Jurkat, Clone E6-1 (cell line): ENCODE results near the gene SEMA6A.
A peak's percentile ranks its signal among the peaks of the same experiment; 100 is the strongest.

Source experiments
- DNase-seq: peaks from one replicate; pipeline ENCODE4 v3.0.0-alpha.2; 2011; ENCODE audit warnings: low read depth, low spot score
- H3K4me3 ChIP-seq: 2 replicates; pipeline ENCODE4 v1.5.1; 2011; ENCODE audit warnings: mild to moderate bottlenecking, low read length, control low read depth, moderate library complexity

Gene SEMA6A

GRCh38 chr5:116506488-116506887 lies 68.1 kb downstream of the SEMA6A start:
- DNase-seq, result no peak

GRCh38 chr5:116504593-116505166 lies 69.9 kb downstream of the SEMA6A start:
- no peak for DNase-seq
- no peak overlapping the region for H3K4me3 ChIP-seq

More at GRCh38 chr5:116506488-116506887, 68.1 kb downstream of the SEMA6A start:
- no peak overlapping the region for H3K4me3 ChIP-seq

- no peak for DNase-seq
- no peak overlapping the region for H3K4me3 ChIP-seq
These were observed 72.0 kb downstream of the SEMA6A start for GRCh38 chr5:116502616-116503015.

- no peak for DNase-seq
- H3K4me3 ChIP-seq, result no peak overlapping the region
These were observed 72.5 kb downstream of the SEMA6A start for GRCh38 chr5:116502138-116502537.

GRCh38 chr5:116498503-116499048 lies 76.0 kb downstream of the SEMA6A start:
- DNase-seq, result no peak
- H3K4me3 ChIP-seq, result no peak overlapping the region

GRCh38 chr5:116497631-116498030 lies 77.0 kb downstream of the SEMA6A start:
- no peak overlapping the region for H3K4me3 ChIP-seq

GRCh38 chr5:116495786-116496357 lies 78.8 kb downstream of the SEMA6A start:
- no peak for DNase-seq
- no peak overlapping the region for H3K4me3 ChIP-seq

More at GRCh38 chr5:116497631-116498030, 77.0 kb downstream of the SEMA6A start:
- no peak for DNase-seq

DNA sequence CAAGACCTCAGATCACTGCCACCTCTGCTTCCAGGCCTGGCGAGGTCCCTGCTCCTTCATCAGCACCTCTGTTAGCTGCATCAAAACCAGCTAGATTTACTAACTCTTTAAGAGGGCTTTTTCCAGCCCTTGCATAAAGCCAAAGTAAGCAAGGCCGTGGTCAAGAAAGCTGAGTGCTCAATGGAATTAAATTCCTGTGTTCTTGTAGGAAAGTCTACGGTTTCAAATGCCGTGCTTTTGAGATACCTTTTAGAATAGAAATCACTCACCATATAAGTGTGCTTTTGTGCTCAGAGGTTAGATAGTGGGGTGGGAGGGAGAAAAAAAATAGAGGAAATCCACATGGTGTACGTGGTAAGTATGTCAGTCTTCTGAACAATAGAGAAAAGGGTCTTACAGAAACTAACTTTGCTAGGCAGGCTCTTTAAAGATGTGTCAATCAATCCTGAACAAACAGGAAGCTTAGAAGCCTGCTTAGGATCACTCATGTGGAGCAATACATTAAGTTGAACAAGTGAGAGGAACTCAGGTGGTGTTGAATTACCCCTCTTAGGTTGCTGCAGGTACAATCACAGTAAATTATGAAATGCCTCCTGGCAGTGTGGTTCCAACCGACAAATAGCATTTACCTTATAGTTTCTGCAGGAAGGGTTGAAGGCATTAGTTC lies 79.7 kb downstream of the SEMA6A start:
- peak; percentile 6 for DNase-seq

DNA sequence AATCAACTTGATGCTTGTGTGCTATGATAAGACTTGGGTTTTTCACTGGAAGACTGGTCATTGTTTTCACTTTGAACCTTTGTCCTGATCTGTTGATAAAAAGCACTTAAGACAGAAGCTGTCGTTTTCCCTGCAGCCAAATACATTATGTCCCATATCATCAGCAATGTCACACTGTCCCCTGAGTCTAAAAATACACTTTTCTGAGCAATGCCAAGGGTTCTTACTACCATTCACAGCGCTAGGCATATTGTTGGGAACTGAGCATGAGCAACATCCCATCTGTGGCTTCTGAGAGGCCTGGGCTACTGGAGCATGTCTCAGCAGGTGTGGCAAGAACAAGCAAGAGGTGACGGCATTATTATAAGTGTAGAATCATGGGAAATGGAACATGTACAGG lies 81.8 kb downstream of the SEMA6A start:
- no peak overlapping the region for H3K4me3 ChIP-seq
- DNase-seq, result no peak

More for the DNA sequence above, 79.7 kb downstream of the SEMA6A start:
- H3K4me3 ChIP-seq, result no peak overlapping the region

- DNase-seq, result peak; percentile 91
- H3K4me3 ChIP-seq, result no peak overlapping the region
These were observed 82.5 kb downstream of the SEMA6A start for GRCh38 chr5:116492016-116492623.

GRCh38 chr5:116488356-116489041 lies 86.1 kb downstream of the SEMA6A start:
- no peak overlapping the region for H3K4me3 ChIP-seq
- no peak for DNase-seq

GRCh38 chr5:116487045-116487444 lies 87.6 kb downstream of the SEMA6A start:
- no peak for DNase-seq
- H3K4me3 ChIP-seq, result no peak overlapping the region

DNA sequence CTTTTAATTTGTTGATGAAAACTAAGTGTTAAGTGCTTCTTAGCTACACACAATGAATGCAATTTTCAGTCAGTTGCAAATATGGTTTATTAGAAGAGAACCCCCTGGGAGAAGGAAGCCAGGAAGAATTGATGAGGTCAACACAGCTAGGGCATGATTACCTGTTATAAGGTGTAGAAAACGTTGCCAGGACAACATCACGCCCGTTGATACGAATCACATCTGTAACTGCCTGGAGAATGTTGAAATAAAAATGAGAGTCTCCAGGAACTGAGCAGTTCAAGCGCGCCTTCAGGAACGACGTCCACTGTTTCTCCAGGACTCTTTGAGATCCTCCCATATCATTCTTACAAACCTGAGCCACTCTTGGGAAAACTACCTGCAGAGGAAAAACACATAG lies 88.0 kb downstream of the SEMA6A start:
- no peak for DNase-seq
- no peak overlapping the region for H3K4me3 ChIP-seq

GRCh38 chr5:116484645-116485044 lies 90.0 kb downstream of the SEMA6A start:
- no peak overlapping the region for H3K4me3 ChIP-seq
- DNase-seq, result no peak

DNA sequence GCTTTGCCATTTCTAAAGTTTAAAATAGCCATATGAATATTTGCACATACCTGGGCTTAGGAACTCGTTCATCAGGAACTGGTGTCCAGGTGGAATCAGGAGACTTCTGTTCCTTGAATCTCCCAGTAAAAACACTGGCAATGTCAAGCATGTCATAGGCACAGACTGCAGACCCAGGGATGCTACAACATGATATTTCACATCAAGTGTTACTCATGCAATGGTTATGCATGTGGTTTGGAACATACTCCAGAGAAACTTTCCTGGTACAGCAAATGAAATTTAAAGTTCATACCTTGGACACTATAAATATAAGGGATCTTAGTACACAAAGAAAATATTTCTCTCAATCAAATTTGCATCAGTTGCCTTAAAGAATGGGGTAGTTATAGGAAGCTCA lies 92.2 kb downstream of the SEMA6A start:
- DNase-seq, result no peak
- no peak overlapping the region for H3K4me3 ChIP-seq

- H3K4me3 ChIP-seq, result no peak overlapping the region
- DNase-seq, result no peak
These were observed 93.6 kb downstream of the SEMA6A start for GRCh38 chr5:116480894-116481510.

GRCh38 chr5:116479776-116480675 lies 94.6 kb downstream of the SEMA6A start:
- no peak for DNase-seq
- H3K4me3 ChIP-seq, result no peak overlapping the region

DNA sequence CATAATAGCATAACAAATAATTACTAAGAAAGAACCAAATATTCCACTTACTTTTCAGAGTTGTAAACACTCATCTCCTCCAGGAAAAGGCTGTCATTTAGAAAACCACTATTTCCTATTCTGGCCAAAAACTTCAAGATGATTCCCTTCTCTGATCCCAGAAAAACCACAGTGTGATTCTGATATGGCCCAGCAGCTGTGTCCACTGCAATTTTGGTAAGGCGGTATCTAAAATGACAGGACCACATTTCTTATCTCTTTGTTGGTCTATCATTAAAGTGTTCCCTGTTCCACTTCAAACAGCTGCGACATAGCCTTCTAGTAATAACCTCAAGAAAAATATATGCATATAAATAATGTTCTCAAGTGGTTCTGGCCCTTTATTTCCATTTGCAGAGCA lies 96.1 kb downstream of the SEMA6A start:
- no peak overlapping the region for H3K4me3 ChIP-seq
- no peak for DNase-seq
